Adipocyte (in vitro differentiated cells): ENCODE results near the gene KLF13.

ENCODE experiments used
- DNase-seq: peaks from one replicate; pipeline ENCODE4 v3.0.0-alpha.2; 2015; ENCODE audit warnings: low read depth
- H3K27me3 ChIP-seq: replicated peaks from 2 replicates; pipeline ENCODE4 v1.7.0; 2013; ENCODE audit warnings: mild to moderate bottlenecking, low read length, moderate library complexity; ENCODE audit not compliant: control insufficient read depth, insufficient read depth
- H3K36me3 ChIP-seq: 2 replicates; pipeline ENCODE4 v1.7.0; 2013; ENCODE audit warnings: low read length, mild to moderate bottlenecking, moderate library complexity; ENCODE audit not compliant: control insufficient read depth, insufficient read depth, severe bottlenecking
- H3K4me1 ChIP-seq: 2 replicates; pipeline ENCODE4 v1.7.0; 2013; ENCODE audit warnings: mild to moderate bottlenecking, low read length, moderate library complexity; ENCODE audit not compliant: control insufficient read depth, insufficient read depth
- H3K4me3 ChIP-seq: 2 replicates; pipeline ENCODE4 v1.7.0; 2013; ENCODE audit warnings: mild to moderate bottlenecking, low read length, moderate library complexity
- H3K9ac ChIP-seq: 2 replicates; pipeline ENCODE4 v1.7.0; 2013; ENCODE audit warnings: mild to moderate bottlenecking, low read length, moderate library complexity
- H3K9me3 ChIP-seq: 2 replicates; pipeline ENCODE4 v1.7.0; 2013; ENCODE audit warnings: mild to moderate bottlenecking, low read length, moderate library complexity; ENCODE audit not compliant: control insufficient read depth

KLF13 gene

GRCh38 chr15:31292391-31293015 lies 34.1 kb upstream of the KLF13 start:
- Histone ChIP-seq H3K36me3 (no peaks in the 10 kb centered on the region), H3K9me3 (peaks cover 16% of the 10 kb centered on the region), H3K27me3 (peaks cover 47% of the 10 kb centered on the region), H3K9ac (no peak overlapping the region), H3K4me1 (no peaks in the 10 kb centered on the region), H3K4me3 (no peak overlapping the region)
- no peak for DNase-seq

- Histone ChIP-seq H3K4me3 (no peak overlapping the region), H3K9ac (no peak overlapping the region), H3K36me3 (no peaks in the 10 kb centered on the region), H3K9me3 (peaks cover 9% of the 10 kb centered on the region), H3K27me3 (peaks cover 56% of the 10 kb centered on the region), H3K4me1 (no peaks in the 10 kb centered on the region)
- no peak for DNase-seq
Measured at GRCh38 chr15:31293655-31294054, 33.0 kb upstream of the KLF13 start.

- Histone ChIP-seq H3K36me3 (no peaks in the 10 kb centered on the region), H3K27me3 (peaks cover 58% of the 10 kb centered on the region), H3K9ac (no peak overlapping the region), H3K4me3 (no peak overlapping the region), H3K9me3 (peaks cover 6% of the 10 kb centered on the region), H3K4me1 (no peaks in the 10 kb centered on the region)
- no peak for DNase-seq
Measured at GRCh38 chr15:31294067-31294466, 32.6 kb upstream of the KLF13 start.

GRCh38 chr15:31295658-31296057 lies 31.0 kb upstream of the KLF13 start:
- no peak overlapping the region for H3K4me3 ChIP-seq
- DNase-seq, result no peak
- no peak overlapping the region for H3K9ac ChIP-seq
- no peaks in the 10 kb centered on the region for H3K9me3 ChIP-seq
- no peaks in the 10 kb centered on the region for H3K4me1 ChIP-seq
- no peaks in the 10 kb centered on the region for H3K36me3 ChIP-seq
- H3K27me3 ChIP-seq, result peaks cover 58% of the 10 kb centered on the region

- H3K9me3 ChIP-seq, result no peaks in the 10 kb centered on the region
- H3K4me1 ChIP-seq, result peaks cover 3% of the 10 kb centered on the region
- H3K4me3 ChIP-seq, result no peak overlapping the region
- peaks cover 58% of the 10 kb centered on the region for H3K27me3 ChIP-seq
- H3K9ac ChIP-seq, result no peak overlapping the region
- DNase-seq, result no peak
- H3K36me3 ChIP-seq, result no peaks in the 10 kb centered on the region
Measured at GRCh38 chr15:31296219-31296645, 30.4 kb upstream of the KLF13 start.

GRCh38 chr15:31296646-31297574 lies 29.7 kb upstream of the KLF13 start:
- peaks cover 53% of the 10 kb centered on the region for H3K27me3 ChIP-seq
- H3K36me3 ChIP-seq, result no peaks in the 10 kb centered on the region
- H3K9ac ChIP-seq, result no peak overlapping the region
- peaks cover 6% of the 10 kb centered on the region for H3K4me1 ChIP-seq
- H3K9me3 ChIP-seq, result no peaks in the 10 kb centered on the region
- peak; percentile 10 for DNase-seq
- no peak overlapping the region for H3K4me3 ChIP-seq

GRCh38 chr15:31297575-31298456 lies 28.8 kb upstream of the KLF13 start:
- Histone ChIP-seq H3K4me1 (peaks cover 6% of the 10 kb centered on the region), H3K4me3 (no peak overlapping the region), H3K36me3 (no peaks in the 10 kb centered on the region), H3K9ac (no peak overlapping the region), H3K27me3 (peaks cover 47% of the 10 kb centered on the region), H3K9me3 (no peaks in the 10 kb centered on the region)
- DNase-seq, result no peak

- Histone ChIP-seq H3K4me3 (no peak overlapping the region), H3K9ac (no peak overlapping the region), H3K27me3 (peaks cover 39% of the 10 kb centered on the region), H3K9me3 (no peaks in the 10 kb centered on the region), H3K36me3 (no peaks in the 10 kb centered on the region), H3K4me1 (peaks cover 13% of the 10 kb centered on the region)
- DNase-seq, result no peak
Measured at GRCh38 chr15:31298707-31299172, 27.9 kb upstream of the KLF13 start.

GRCh38 chr15:31300208-31300661 lies 26.4 kb upstream of the KLF13 start:
- H3K9ac ChIP-seq, result no peak overlapping the region
- no peak overlapping the region for H3K4me3 ChIP-seq
- no peaks in the 10 kb centered on the region for H3K9me3 ChIP-seq
- H3K36me3 ChIP-seq, result no peaks in the 10 kb centered on the region
- H3K27me3 ChIP-seq, result peaks cover 33% of the 10 kb centered on the region
- no peak for DNase-seq
- peaks cover 13% of the 10 kb centered on the region for H3K4me1 ChIP-seq

- H3K9me3 ChIP-seq, result no peaks in the 10 kb centered on the region
- no peak overlapping the region for H3K9ac ChIP-seq
- no peak overlapping the region for H3K4me3 ChIP-seq
- H3K36me3 ChIP-seq, result no peaks in the 10 kb centered on the region
- H3K27me3 ChIP-seq, result peaks cover 28% of the 10 kb centered on the region
- no peak for DNase-seq
- H3K4me1 ChIP-seq, result peaks cover 13% of the 10 kb centered on the region
Measured at GRCh38 chr15:31300981-31301672, 25.5 kb upstream of the KLF13 start.
